ENCODE data around the gene SLC66A2. TPM values are rescaled to one million over a fixed set of nuclear protein-coding genes. Genes with fewer than 3 reads are reported as not detected.

The SLC66A2 gene
- total RNA-seq, 2 donors from 2014 or later = 74.9 to 88.0 TPM

DNA sequence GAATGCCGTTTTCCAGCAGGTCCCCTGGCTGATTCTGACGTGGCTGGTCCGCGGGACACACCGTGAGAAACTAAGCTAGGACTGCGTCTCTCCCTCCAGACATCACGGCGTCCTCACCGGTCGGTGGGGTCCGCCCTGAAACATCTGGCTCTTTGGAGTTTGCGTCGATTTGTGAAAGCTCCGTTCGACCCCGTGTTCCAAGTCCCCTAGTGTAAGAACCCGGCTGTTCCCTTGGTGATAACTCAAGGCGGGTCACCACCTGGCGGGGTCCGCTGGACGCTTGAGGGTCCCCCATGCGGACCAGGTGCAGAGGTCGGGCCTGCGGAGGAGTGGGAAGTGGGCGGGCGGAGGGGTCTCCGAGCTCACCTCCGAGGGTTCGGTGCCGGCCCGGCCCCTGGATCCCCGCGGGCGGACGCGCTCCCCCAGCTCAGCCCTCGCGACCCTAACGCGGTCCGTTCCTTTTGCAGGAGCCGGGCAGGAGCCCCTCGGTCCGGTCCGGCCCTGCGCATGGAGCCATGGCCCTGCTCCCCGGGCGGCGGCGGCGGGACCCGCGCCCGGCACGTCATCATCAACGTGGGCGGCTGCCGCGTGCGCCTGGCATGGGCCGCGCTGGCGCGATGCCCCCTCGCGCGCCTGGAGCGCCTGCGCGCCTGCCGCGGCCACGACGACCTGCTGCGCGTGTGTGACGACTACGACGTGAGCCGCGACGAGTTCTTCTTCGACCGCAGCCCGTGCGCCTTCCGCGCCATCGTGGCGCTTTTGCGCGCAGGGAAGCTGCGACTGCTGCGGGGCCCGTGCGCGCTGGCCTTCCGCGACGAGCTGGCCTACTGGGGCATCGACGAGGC, 88.1 kb downstream of the SLC66A2 start:
- peak; percentile 8 for DNase-seq
- H3K27ac ChIP-seq = no peak overlapping the region

DNA sequence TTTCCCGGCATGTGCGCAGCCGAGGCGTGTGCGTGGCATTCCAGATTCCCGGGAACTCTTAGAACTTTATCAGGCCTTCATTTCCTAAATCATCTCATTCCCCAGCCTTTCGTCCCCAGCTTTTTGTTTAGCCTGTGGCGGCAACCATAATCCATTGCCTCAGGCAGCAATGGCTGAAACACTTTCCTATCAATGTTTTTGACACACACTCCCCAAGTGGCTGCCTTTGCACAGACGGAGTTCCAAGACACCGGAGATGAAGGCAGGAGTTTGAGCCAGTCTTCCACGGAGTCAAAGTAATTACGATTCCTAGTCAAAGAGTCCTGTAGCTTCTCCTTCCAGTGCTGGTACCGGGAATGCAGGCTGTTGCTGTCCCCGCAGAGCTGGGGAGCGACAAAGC, 88.9 kb downstream of the SLC66A2 start:
- H3K27me3 ChIP-seq = no peaks in the 10 kb centered on the region
- H3K4me3 ChIP-seq = no peak overlapping the region
- H3K36me3 ChIP-seq = no peaks in the 10 kb centered on the region
- no peak overlapping the region for H3K27ac ChIP-seq
- H3K9ac ChIP-seq (ENCODE audit: low read depth in 2 of 2, low read length in 2 of 2) = no peak overlapping the region
- intact Hi-C loops (cut with DNase I) = no loop called here
- no peaks in the 10 kb centered on the region for H3K4me1 ChIP-seq
- TF ChIP-seq, protein P1, sequence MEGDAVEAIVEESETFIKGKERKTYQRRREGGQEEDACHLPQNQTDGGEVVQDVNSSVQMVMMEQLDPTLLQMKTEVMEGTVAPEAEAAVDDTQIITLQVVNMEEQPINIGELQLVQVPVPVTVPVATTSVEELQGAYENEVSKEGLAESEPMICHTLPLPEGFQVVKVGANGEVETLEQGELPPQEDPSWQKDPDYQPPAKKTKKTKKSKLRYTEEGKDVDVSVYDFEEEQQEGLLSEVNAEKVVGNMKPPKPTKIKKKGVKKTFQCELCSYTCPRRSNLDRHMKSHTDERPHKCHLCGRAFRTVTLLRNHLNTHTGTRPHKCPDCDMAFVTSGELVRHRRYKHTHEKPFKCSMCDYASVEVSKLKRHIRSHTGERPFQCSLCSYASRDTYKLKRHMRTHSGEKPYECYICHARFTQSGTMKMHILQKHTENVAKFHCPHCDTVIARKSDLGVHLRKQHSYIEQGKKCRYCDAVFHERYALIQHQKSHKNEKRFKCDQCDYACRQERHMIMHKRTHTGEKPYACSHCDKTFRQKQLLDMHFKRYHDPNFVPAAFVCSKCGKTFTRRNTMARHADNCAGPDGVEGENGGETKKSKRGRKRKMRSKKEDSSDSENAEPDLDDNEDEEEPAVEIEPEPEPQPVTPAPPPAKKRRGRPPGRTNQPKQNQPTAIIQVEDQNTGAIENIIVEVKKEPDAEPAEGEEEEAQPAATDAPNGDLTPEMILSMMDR (IDR thresholded peaks at IDR 0.05) = no peak
- no peak for DNase-seq
- H3K9me3 ChIP-seq = no peaks in the 10 kb centered on the region

More for the DNA sequence above, 88.1 kb downstream of the SLC66A2 start:
- intact Hi-C loops (cut with DNase I) = no loop called here
- Histone ChIP-seq H3K36me3 (no peaks in the 10 kb centered on the region), H3K9me3 (no peaks in the 10 kb centered on the region), H3K4me1 (no peaks in the 10 kb centered on the region), H3K4me3 (no peak overlapping the region), H3K9ac (ENCODE audit: low read depth in 2 of 2, low read length in 2 of 2) (no peak overlapping the region), H3K27me3 (no peaks in the 10 kb centered on the region)
- TF ChIP-seq, protein P1 (IDR thresholded peaks at IDR 0.05) = no peak

DNA sequence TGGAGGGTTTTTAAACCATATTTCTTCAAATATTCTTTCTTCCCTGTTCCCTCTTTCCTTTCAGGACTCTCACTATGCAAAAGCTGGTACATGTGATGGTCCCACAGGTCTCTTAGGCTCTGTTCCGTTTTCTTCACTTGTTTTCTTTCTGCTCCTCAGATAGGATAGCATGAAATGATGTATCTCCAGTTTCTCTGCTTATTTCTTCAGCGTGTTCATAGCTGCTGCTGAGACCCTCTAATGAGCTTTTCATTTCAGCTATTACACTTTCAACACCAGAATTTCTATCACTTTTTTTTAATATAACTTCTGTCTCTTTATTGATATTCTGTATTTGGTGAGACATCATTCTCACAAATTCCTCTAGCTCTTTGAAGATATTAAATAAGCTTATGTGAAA, 89.8 kb downstream of the SLC66A2 start:
- DNase-seq = no peak
- Histone ChIP-seq H3K36me3 (no peaks in the 10 kb centered on the region), H3K27ac (no peak overlapping the region), H3K27me3 (no peaks in the 10 kb centered on the region), H3K9me3 (no peaks in the 10 kb centered on the region), H3K4me1 (no peaks in the 10 kb centered on the region), H3K9ac (ENCODE audit: low read depth in 2 of 2, low read length in 2 of 2) (no peak overlapping the region), H3K4me3 (no peak overlapping the region)
- intact Hi-C loops (cut with DNase I) = no loop called here
- TF ChIP-seq, protein P1 (IDR thresholded peaks at IDR 0.05) = no peak

DNA sequence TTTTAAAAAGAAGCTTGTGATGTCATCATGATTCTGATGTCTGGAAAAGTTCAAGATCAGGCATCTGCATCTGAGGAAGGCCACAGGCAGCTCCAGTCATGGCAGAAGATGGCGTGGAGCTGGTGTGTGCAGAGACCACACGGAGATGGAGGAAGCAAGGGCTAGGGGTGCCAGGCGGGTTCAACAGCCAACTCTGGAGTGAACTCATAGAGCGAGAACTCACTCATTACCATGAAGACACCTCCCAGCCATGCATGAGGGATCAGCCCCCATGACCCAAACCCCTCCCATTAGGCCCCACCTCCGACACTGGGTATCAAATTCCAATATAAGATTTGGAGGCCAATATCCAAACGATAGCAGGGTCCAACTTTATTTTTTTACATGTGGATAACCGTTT, 92.1 kb downstream of the SLC66A2 start:
- intact Hi-C loops (cut with DNase I) = no loop called here
- Histone ChIP-seq H3K27ac (no peak overlapping the region), H3K4me1 (no peaks in the 10 kb centered on the region), H3K9ac (ENCODE audit: low read depth in 2 of 2, low read length in 2 of 2) (no peak overlapping the region), H3K9me3 (no peaks in the 10 kb centered on the region), H3K36me3 (no peaks in the 10 kb centered on the region), H3K4me3 (no peak overlapping the region), H3K27me3 (no peaks in the 10 kb centered on the region)
- TF ChIP-seq, protein P1 (IDR thresholded peaks at IDR 0.05) = no peak
- no peak for DNase-seq

DNA sequence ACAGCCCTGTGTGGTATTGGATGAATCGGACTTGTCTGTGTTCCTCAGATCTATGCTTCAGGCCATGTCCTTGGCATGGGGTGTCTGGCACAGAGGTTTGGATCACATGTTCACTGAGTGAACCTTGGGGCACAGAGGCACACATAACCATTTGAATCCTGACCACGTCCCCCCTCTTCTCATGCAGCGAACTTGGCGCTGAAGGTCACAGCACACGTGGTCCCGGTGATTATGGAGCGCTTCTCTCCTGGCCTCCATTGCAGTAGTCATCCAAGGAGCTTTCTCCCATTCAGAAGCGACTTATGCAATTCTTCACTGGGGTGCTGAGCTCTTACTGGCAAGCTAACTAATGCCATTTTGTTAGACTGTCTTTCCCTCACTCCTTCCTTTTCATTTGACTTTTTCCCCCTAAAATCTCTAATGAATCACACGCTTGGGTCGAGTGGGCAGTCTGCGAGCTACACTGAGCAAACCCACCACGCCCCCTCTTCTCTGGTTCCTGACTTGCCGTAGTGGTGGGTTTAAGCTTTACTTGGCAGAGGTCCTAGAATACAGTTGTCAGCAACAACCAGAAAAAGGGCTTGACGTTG, 94.3 kb downstream of the SLC66A2 start:
- Histone ChIP-seq H3K9me3 (no peaks in the 10 kb centered on the region), H3K9ac (ENCODE audit: low read depth in 2 of 2, low read length in 2 of 2) (no peak overlapping the region), H3K4me3 (no peak overlapping the region), H3K27me3 (no peaks in the 10 kb centered on the region), H3K36me3 (no peaks in the 10 kb centered on the region), H3K27ac (no peak overlapping the region), H3K4me1 (no peaks in the 10 kb centered on the region)
- intact Hi-C loops (cut with DNase I) = no loop called here
- DNase-seq = peak; percentile 9
- TF ChIP-seq, protein P1 (IDR thresholded peaks at IDR 0.05) = no peak

Measured in colonic mucosa (tissue), 4 donors.